Measurements from ENCODE around the gene IREB2.

IREB2 gene

DNA sequence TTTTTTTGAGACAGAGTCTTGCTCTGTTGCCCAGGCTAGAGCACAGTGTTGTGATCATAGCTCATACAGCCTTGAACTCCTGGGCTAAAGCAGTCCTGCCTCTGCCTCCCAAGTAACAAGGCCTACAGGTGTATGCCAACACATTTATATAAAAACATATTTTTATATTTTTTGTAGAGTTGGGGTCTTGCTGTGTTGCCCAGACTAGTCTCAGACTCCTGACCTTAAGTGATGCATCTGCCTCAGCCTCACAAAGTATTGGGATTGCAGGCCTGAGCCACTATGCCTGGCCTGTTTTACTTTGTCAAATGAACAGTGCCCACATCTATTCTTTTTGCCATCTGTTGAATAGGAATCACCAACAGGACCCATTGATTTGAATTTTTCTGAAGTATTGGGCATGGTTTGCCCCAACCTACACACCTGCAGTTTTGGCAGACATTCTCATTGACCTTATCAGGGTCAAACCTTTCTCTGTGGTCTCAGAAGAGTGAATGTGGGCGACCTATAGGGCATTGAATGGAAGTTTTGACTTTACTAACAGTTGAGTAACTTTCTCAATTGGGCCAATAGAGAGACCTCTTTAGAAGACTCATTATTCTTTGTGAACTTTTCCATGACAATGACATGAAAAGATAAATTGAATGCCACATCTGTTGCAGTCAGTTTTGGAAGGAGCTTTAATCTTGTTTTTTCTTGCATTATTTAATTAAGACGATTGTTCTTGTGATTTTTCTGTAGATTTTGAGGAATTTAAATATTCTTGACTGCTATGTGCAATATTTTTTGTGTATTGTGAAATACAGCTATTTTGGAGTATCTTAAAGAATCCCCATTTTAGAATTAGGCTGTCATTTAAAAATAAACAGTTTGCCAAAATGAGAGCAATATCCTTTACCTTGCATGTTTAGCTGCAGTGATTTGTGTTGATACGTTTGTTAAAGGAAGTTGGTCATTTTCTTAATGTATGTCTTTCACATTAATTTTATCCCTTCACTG, 2.7 kb downstream of the IREB2 start:
- no peak overlapping the region for H3K4me3 ChIP-seq (replicated peaks; ENCODE audit: low read depth, low read length)
- TF ChIP-seq, protein P1, sequence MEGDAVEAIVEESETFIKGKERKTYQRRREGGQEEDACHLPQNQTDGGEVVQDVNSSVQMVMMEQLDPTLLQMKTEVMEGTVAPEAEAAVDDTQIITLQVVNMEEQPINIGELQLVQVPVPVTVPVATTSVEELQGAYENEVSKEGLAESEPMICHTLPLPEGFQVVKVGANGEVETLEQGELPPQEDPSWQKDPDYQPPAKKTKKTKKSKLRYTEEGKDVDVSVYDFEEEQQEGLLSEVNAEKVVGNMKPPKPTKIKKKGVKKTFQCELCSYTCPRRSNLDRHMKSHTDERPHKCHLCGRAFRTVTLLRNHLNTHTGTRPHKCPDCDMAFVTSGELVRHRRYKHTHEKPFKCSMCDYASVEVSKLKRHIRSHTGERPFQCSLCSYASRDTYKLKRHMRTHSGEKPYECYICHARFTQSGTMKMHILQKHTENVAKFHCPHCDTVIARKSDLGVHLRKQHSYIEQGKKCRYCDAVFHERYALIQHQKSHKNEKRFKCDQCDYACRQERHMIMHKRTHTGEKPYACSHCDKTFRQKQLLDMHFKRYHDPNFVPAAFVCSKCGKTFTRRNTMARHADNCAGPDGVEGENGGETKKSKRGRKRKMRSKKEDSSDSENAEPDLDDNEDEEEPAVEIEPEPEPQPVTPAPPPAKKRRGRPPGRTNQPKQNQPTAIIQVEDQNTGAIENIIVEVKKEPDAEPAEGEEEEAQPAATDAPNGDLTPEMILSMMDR (IDR thresholded peaks at IDR 0.05; ENCODE audit: low read length, missing control alignments), result no peak
- DNase-seq (ENCODE audit: low read depth), result no peak

GRCh38 chr15:78444255-78444654, 6.2 kb downstream of the IREB2 start:
- TF ChIP-seq, protein P1 (IDR thresholded peaks at IDR 0.05; ENCODE audit: low read length, missing control alignments), result no peak
- no peak overlapping the region for H3K4me3 ChIP-seq (replicated peaks; ENCODE audit: low read depth, low read length)
- no peak for DNase-seq (ENCODE audit: low read depth)

DNA sequence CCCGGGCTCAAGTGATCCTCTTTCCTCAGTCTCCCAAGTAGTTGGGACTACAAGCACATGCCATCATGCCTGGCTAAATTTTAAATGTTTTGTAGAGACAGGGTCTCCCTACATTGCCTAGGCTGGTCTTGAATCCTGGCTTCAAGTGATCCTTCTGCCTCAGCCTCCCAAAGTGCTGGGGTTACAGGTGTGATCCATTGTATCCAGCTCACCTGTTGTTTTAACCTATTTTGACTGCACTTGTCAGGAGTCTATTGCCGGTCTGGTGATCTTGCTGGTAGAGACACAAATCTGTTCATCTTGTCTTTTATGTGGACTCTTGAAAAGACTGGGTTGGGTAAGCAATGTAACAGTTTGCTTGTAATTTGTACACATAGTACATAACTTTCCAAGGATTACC, 7.9 kb downstream of the IREB2 start:
- TF ChIP-seq, protein P1 (IDR thresholded peaks at IDR 0.05; ENCODE audit: low read length, missing control alignments), result no peak
- H3K4me3 ChIP-seq (replicated peaks; ENCODE audit: low read depth, low read length), result no peak overlapping the region

GRCh38 chr15:78446551-78446950, 8.5 kb downstream of the IREB2 start:
- H3K4me3 ChIP-seq (replicated peaks; ENCODE audit: low read depth, low read length), result no peak overlapping the region
- TF ChIP-seq, protein P1 (IDR thresholded peaks at IDR 0.05; ENCODE audit: low read length, missing control alignments), result no peak

More for the DNA sequence above, 7.9 kb downstream of the IREB2 start:
- DNase-seq (ENCODE audit: low read depth), result no peak

DNA sequence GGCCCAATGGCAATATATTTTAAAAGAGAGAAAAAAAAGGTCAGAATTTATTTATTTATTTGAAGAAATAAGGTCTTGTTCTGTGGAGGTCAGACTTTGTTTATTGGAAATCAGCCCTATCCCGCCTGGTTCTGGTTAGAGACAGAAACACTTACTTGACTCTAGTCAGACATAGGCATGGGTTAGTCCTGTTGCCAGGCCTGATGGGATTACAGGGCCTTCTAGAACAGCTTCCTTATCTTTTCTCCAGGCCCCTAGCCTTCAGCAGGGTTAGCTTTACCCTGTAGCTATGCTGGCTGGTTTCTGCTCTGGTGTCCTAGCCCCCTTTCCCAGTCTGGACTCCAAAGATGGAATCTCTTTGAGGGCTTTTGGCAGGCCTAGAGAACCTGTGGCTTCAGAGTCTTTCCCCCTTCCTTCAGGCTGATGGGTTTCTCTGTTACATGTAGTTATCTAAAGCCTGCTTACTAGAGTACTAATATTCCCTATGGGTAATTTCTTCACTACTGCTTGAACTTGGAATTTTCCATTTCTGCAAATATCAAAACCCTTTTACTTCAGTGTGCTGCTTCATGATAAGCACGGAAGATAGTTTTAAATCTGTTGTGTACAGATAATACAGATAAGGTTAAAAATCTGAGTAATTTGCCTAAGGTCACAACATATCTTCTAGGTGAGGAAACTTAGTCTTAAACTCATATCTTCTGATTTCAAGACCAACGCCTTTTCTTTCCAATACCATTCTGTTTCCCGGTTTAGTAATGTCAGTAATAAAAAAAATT, 10.6 kb downstream of the IREB2 start:
- TF ChIP-seq, protein P1 (IDR thresholded peaks at IDR 0.05; ENCODE audit: low read length, missing control alignments), result no peak
- H3K4me3 ChIP-seq (replicated peaks; ENCODE audit: low read depth, low read length), result no peak overlapping the region
- no peak for DNase-seq (ENCODE audit: low read depth)

More at GRCh38 chr15:78446551-78446950, 8.5 kb downstream of the IREB2 start:
- no peak for DNase-seq (ENCODE audit: low read depth)

GRCh38 chr15:78449220-78449999, 11.4 kb downstream of the IREB2 start:
- DNase-seq (ENCODE audit: low read depth), result no peak
- TF ChIP-seq, protein P1 (IDR thresholded peaks at IDR 0.05; ENCODE audit: low read length, missing control alignments), result no peak
- no peak overlapping the region for H3K4me3 ChIP-seq (replicated peaks; ENCODE audit: low read depth, low read length)

All from fibroblast of pulmonary artery (primary cell).